GM21576 (cell line): ENCODE measurements around the gene DR1.
"Not testable (repeated sequence)": the region's sequence is repeated elsewhere in the genome, so short reads cannot be mapped to it uniquely, and the experiment has no call there.

ENCODE experiments used
- ATAC-seq: cut with Tn5 transposase; IDR thresholded peaks from one replicate; pipeline ENCODE4 v1.9.1; 2021; ENCODE audit warnings: mild to moderate bottlenecking, moderate library complexity; ENCODE audit not compliant: unreplicated experiment

The DR1 gene

GRCh38 chr1:93374334-93375106 lies 28.8 kb downstream of the DR1 start:
- ATAC-seq, result no peak

GRCh38 chr1:93384656-93385055 lies 38.9 kb downstream of the DR1 start:
- no peak for ATAC-seq

GRCh38 chr1:93386268-93386667 lies 40.6 kb downstream of the DR1 start:
- ATAC-seq, result not testable (repeated sequence)

GRCh38 chr1:93394514-93394913 lies 48.8 kb downstream of the DR1 start:
- no peak for ATAC-seq

GRCh38 chr1:93395195-93395594 lies 49.5 kb downstream of the DR1 start:
- no peak for ATAC-seq

- no peak for ATAC-seq
Measured at GRCh38 chr1:93399781-93400180, 54.1 kb downstream of the DR1 start.

- no peak for ATAC-seq
Measured at GRCh38 chr1:93408203-93408602, 62.5 kb downstream of the DR1 start.

GRCh38 chr1:93411000-93411399 lies 65.3 kb downstream of the DR1 start:
- no peak for ATAC-seq

GRCh38 chr1:93414749-93415148 lies 69.0 kb downstream of the DR1 start:
- ATAC-seq, result no peak

- ATAC-seq, result no peak
Measured at GRCh38 chr1:93415296-93415695, 69.6 kb downstream of the DR1 start.

GRCh38 chr1:93416183-93416582 lies 70.5 kb downstream of the DR1 start:
- no peak for ATAC-seq
